Renal pelvis (tissue), 4 donors: Measurements from ENCODE around the gene ZFYVE28. TPM values are rescaled to one million over a fixed set of nuclear protein-coding genes. Genes with fewer than 3 reads are reported as not detected.

Source experiments
- DNase-seq: peaks from one replicate; pipeline ENCODE4 v3.0.0-alpha.2; 2013
- polyA plus RNA-seq, 3 donors: library from polyadenylated mRNA; unstranded; fragments of 120-200 nt; gene quantifications; one replicate each; pipeline ENCODE4 v1.2.1, GENCODE V29; 2013; ENCODE audit not compliant: insufficient read length in 3 of 3

The ZFYVE28 gene
- polyA plus RNA-seq, 3 donors, result 1.7 to 3.7 (median 3.2) TPM

DNA sequence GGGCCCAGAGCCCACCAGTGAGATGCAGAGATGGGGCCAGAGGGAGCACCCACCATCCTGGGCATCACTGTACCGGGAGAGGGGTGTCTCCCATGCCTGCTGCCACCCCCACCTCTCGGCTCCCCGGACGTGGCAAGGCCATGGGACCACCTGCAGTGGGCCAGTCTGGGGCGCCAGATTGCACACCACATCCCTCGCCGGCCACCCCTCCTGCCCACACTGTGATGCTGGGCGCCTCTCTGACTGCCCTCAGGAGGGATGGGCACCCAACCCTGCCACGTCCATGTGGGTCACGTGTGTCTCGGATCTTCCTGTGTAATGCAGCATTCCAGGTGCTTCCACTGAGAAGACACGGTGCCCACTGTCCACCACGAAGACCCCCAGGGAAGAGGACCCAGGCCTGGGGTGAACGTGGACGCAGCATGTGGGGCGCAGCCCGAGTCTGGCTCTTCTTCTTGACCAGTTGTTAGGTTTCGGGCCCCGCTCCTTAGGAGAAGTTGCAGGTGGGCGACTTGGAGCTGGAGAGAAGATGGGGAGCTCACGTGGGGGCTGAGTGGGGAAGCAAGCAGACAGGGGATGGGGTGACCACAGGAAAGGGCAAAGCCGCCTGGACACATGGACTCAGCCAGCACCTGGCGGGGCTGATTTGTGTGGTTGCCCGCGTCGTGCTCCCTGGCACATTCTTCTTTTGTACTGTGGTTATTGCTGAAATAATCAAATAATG lies 47.7 kb downstream of the ZFYVE28 start:
- no peak for DNase-seq

DNA sequence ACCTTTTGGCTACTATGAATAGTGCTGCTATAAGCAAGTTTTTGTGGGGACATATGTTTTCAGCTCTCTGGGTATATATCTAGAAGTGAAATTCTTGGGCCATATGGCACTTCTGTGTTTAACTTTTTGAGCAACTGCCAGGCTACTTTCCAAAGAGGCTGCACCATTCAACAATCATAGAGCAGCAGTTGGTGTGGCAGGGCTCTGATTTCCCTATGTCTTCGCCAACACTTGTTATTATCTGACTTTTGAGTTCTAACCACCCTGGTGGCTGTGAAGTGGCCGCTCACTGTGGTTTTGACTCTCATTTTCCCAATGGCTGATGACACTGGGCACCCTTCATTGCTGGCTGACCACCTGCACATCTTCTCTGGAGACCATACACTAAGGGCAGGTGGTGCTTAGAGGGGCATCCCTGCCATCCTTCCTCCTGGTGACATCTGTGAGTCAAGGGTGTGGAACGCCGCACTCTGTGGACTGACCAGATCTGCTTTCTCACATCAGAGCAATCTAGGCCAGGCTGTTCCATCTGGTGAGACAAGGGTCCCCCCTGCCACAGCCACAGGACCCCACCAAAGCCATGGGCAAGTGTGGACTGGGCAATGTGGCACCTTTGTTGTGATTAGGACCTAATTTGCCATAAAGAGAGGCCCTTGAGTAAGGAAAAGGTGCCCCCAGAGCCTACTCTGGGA lies 49.6 kb downstream of the ZFYVE28 start:
- no peak for DNase-seq

- no peak for DNase-seq
Observed at GRCh38 chr4:2367626-2368025, 50.8 kb downstream of the ZFYVE28 start.

- DNase-seq, result no peak
Observed at GRCh38 chr4:2366252-2367192, 51.9 kb downstream of the ZFYVE28 start.

- DNase-seq, result no peak
Observed at GRCh38 chr4:2365913-2366210, 52.6 kb downstream of the ZFYVE28 start.

DNA sequence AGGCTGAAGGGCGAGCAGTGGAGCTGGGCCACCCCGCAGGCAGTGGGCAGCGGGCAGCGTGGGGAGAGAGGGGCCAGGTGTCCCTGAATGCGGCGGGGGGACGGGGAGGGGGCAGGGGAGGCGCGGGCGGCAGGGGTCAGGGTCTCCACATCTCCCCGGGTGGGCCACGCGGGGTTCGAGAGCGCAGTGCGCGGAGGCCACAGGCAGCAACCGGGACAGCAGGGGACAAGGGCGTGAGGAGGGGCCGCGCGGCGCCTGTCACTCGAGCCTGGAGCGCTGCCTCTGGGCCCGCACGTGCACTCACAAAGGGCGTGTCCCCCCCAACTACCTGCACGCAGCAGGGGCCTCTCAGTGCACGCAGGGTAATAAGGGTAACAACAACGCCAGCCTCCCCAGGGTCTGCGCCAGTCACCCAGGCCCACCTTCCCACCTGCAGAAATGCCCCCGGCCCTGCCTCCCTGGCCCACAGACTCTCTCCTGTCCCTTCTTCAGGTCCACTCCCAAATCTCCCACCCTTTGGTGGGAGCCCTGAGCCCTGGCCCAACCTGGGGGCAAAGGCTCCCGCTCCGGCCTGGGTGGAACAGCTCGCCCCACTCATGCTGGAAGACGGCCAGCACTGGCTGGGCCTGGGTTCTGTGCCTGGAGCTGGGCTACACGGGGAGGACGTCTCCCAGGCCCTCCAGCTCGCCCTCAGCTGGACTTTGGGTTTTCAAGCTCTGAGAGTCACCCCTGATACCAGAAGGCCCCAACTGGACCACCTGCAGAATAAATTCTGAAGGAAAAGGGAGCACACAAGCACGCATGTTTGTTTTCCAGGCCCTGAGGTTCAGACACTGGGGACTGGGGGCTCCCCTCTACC lies 53.2 kb downstream of the ZFYVE28 start:
- DNase-seq, result no peak

DNA sequence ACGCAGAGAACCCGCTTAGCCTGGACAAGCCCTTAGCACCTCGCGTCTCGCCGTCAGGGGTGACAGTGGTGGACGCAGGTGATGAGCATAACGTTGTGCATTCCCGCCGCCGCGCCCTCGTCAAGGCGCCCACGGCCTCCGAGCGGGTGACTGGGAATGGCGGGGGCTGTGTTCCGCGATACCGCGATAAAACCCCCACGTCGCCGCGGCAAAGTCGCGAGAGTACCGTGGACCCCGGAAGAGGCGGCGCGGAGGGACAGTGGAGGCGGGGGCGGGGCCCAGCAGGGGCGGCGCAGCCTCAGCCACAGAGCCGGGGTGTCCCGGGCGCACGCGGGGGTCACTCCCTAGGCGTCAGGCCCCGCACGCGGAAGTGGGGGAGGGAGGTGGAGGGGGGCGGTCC lies 53.8 kb downstream of the ZFYVE28 start:
- DNase-seq, result no peak

GRCh38 chr4:2363951-2364653 lies 54.3 kb downstream of the ZFYVE28 start:
- DNase-seq, result no peak

DNA sequence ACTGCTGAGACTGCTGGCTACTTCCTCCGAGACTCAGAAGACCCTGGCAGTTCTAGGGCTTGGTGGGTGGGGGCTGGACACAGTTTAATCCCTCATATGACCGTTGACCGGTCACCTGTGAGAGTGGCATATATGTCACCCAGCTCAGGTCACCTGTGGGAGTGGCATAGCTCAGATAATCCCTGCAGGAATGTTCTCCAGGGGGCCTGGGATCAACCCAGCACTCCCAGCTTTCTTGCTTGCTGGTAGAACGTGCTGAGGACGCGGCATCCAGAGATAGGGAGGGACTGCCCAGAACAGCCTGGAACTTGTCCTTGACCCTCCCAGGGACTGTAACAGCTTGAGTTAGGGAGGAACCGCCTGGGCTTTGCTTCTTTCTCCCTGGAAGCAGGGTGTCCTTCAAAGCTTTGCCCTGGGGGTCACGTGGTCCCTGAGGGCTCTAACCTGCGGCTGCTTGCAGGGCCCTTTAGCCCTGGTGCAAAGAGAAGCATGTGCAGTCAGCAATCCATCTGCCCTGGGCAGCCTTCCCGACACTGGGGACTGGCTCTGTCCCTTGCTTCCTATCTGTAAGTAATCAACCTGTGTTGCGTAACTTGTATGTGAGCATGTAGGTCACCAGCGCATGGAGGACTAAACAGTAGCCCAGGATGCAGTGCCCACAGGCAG lies 55.3 kb downstream of the ZFYVE28 start:
- DNase-seq, result no peak

DNA sequence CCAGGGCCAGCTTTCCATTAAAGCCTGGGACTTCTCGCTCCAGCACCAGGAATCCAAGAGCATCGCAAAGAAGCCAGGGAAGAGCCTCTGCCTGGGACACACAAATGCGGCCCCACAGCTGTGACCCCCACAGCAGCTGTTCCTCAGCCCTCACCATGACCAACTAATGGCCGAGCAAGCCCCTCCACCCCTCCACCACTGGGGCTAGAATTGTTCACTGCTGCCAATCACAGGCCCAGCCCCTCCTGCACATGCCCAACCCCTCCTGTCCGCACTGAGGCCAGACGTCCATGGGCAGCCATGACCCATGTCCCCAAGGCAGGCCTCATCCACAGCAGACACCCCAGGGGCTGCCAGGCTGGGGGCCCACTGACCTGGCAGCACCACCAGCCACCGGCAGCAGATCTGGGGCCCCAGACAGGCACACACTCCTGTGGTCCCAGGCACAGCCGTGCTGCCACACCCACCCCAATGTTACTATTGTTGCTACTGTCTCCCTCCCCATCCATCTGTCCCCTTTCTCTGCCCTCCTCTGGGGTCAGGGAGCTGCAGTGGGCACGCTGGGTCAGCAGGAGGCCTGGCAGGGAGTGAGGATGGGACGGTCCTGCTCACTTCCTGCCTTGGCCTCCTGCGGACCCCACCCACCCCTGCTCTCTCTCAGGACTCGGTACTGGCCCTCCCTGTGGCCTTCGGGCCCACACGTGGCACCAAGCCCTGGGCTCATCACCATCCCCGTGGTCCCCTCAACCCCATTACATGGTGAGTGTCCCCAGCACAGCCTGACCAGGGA lies 56.0 kb downstream of the ZFYVE28 start:
- DNase-seq, result no peak

- DNase-seq, result no peak
Observed at GRCh38 chr4:2361366-2362265, 56.8 kb downstream of the ZFYVE28 start.

DNA sequence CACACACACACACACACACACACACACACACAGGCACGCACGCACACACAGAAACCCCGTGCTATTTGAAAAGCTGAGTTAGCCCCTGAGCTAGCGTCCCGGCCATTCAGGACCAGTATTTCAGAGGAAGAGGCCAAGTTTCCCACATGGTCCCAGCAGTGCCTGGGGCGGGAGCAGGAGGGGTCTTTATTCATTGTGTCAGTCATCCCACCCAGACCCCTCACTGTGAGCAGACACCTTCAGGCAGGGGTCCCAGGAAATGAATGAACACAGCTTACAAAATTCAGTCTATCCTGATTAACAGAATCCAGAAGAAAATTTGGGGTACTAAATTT lies 58.1 kb downstream of the ZFYVE28 start:
- DNase-seq, result no peak

DNA sequence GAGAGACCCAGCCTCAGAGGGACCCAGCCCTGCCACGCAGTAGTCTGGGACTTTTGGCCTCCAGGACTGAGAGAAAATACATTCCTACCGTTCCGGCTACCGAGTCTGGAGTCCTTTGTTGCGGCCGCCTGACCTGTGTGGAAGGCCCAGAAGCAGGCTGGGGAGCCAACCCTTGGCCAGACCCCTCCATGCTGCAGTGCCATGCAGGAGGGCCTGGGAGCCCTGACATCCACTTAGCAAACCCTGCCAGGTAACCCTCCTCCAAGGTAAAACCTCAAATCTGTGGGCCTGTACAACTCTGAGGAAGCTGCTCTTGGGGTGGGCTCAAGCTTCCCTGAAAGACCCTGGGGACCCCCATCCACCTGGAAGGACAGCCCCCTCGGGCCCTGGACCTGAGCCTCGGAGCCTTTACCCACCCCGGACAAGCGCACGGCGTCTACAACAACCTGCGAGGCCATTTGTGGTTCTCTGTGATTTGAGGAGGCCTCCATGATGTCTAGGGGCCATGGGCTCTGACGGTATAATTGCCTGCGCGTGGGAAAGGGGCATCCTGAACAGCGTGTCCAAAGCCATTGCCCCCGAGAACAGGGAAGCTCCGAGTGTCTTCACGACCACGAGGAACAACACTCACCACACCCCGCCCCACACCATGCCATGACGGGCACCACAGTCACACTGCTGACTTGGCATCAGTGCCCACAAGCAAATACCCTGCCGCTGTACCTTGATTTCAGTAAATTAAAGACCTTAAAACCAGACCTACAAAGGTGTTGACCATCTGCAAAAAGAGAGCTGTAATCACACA lies 58.7 kb downstream of the ZFYVE28 start:
- DNase-seq, result no peak

GRCh38 chr4:2357821-2358745 lies 60.4 kb downstream of the ZFYVE28 start:
- no peak for DNase-seq

DNA sequence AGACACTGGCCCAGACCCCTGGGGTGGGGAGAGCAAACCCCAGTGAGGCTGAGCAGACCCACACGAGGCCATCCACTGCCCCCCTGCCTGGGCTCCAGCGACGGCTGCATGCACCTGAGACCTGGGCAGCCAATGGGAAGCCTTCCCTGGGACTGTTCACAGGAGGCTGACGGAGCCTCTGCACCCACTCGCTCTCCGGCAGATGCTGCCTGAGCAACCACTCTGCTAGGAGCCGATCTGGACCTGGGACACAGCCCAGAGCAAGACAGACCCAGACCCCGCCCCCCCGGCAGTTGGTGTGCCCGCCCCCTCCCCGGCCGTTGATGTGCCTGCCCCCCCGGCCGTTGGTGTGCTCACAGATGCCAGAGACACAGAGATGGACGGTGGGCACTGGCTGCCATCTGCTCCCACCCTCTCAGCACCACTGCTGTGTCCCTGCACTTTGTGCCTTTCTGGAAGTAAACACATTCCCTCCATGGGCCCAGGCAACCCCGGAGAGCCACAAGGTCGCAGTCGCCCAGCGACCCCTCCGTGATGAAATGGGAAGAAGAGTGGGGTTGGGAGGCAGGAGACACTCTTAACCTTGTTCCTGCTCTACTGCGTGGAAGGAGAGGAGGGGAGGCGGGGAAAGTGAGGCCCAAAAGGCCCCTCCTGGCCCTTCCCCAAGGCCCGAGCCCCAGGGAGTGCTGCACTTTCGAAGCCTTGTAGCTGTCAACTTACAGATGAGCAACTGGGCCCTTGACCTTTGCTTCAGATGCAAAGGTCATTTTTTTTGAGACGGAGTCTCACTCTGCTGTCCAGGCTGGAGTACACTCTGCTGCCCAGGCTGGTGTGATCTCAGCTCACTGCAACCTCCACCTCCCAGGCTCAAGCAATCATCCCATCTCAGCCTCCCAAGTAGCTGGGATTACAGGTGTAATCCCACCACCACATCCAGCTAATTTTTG lies 62.0 kb downstream of the ZFYVE28 start:
- DNase-seq, result no peak
